ENCODE results near the gene PLEKHB2.

- TF ChIP-seq, protein P1, sequence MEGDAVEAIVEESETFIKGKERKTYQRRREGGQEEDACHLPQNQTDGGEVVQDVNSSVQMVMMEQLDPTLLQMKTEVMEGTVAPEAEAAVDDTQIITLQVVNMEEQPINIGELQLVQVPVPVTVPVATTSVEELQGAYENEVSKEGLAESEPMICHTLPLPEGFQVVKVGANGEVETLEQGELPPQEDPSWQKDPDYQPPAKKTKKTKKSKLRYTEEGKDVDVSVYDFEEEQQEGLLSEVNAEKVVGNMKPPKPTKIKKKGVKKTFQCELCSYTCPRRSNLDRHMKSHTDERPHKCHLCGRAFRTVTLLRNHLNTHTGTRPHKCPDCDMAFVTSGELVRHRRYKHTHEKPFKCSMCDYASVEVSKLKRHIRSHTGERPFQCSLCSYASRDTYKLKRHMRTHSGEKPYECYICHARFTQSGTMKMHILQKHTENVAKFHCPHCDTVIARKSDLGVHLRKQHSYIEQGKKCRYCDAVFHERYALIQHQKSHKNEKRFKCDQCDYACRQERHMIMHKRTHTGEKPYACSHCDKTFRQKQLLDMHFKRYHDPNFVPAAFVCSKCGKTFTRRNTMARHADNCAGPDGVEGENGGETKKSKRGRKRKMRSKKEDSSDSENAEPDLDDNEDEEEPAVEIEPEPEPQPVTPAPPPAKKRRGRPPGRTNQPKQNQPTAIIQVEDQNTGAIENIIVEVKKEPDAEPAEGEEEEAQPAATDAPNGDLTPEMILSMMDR (IDR thresholded peaks at IDR 0.05) = no peak
- TF ChIP-seq POLR2A (IDR thresholded peaks at IDR 0.05) = no peak
Observed at GRCh38 chr2:131058214-131058843, 46.8 kb upstream of the PLEKHB2 start.

Measured in adrenal gland (tissue), 5 donors.